Esophagus muscularis mucosa (tissue), 4 donors: ENCODE measurements around the gene MGAT4B. TPM values are rescaled to one million over a fixed set of nuclear protein-coding genes. Genes with fewer than 3 reads are reported as not detected.

Source experiments
- DNase-seq: peaks from one replicate; pipeline ENCODE4 v3.0.0-alpha.2; 2017; ENCODE audit errors: extremely low spot score
- H3K27ac ChIP-seq, 4 donors: fragments of 200-600 bp; sonication (generic); replicated peaks in 1 of 4; 1 replicate in 3 of 4; 2 replicates in 1 of 4; pipeline ENCODE4 v1.5.1; 2016 to 2019; ENCODE audit warnings: mild to moderate bottlenecking in 1 of 4
- H3K27me3 ChIP-seq, 4 donors: fragments of 200-600 bp; sonication (generic); one replicate each; pipeline versions ENCODE4 v1.5.1 to v1.6.0; 2016 to 2019
- H3K36me3 ChIP-seq, 4 donors: fragments of 200-600 bp; sonication (generic); one replicate each; pipeline ENCODE4 v1.5.1; 2016 to 2019
- H3K4me1 ChIP-seq, 4 donors: fragments of 200-600 bp; sonication (generic); one replicate each; pipeline ENCODE4 v1.5.1; 2016 to 2019
- H3K4me3 ChIP-seq, 4 donors: fragments of 200-600 bp; sonication (generic); 1 replicate in 2 of 4; 2 replicates in 2 of 4; pipeline ENCODE4 v1.5.1; 2016 to 2019; ENCODE audit warnings: mild to moderate bottlenecking in 4 of 4, moderate library complexity in 1 of 4
- H3K9me3 ChIP-seq, 4 donors: fragments of 200-600 bp; sonication (generic); 1 replicate in 3 of 4; 2 replicates in 1 of 4; pipeline ENCODE4 v1.5.1; 2016 to 2019
- EP300 ChIP-seq: sonication (generic); formaldehyde crosslinking; IDR thresholded peaks from one replicate; pipeline ENCODE4 v1.6.1; 2017; ENCODE audit warnings: antibody characterized with exemption
- POLR2A ChIP-seq: fragments of 450-650 bp; IDR thresholded peaks from one replicate; pipeline ENCODE4 v1.6.1; 2017; ENCODE audit warnings: antibody characterized with exemption, moderate library complexity, mild to moderate bottlenecking, low read depth
- POLR2AphosphoS5 ChIP-seq, 2 donors: sonication (generic); formaldehyde crosslinking; IDR thresholded peaks; one replicate each; pipeline ENCODE4 v1.6.1; 2017; ENCODE audit warnings: antibody characterized with exemption in 2 of 2
- WGBS: methylation state at CpG from one replicate; pipeline ENCODE4 v1.1.5; 2018; 5-methylcytosine and 5-hydroxymethylcytosine counted together
- intact Hi-C: fragments of 100-400 bp; cut with DNase I; formaldehyde crosslinking; loops from one replicate; pipeline ENCODE4 v1.15.1; 2023
- total RNA-seq, 4 donors: library from RNA; depleted of rRNA; stranded (reverse); fragments of >200 nt; gene quantifications; one replicate each; pipeline versions ENCODE4 v1.1.0 to v1.2.1, GENCODE V29; 2016
- TF ChIP-seq, protein P1 (sequence below), 3 experiments: fragments of 200-600 bp in 2 of 3; fragments of 450-650 bp in 1 of 3; sonication (generic) in 2 of 3; IDR thresholded peaks; one replicate each; pipeline ENCODE4 v1.5.1; 2017 to 2019; ENCODE audit warnings: antibody characterized with exemption in 3 of 3, mild to moderate bottlenecking in 2 of 3, moderate library complexity in 1 of 3

The MGAT4B gene
- total RNA-seq, 4 donors from 2014 or later, result 47.1 to 70.6 (median 59.2) TPM

DNA sequence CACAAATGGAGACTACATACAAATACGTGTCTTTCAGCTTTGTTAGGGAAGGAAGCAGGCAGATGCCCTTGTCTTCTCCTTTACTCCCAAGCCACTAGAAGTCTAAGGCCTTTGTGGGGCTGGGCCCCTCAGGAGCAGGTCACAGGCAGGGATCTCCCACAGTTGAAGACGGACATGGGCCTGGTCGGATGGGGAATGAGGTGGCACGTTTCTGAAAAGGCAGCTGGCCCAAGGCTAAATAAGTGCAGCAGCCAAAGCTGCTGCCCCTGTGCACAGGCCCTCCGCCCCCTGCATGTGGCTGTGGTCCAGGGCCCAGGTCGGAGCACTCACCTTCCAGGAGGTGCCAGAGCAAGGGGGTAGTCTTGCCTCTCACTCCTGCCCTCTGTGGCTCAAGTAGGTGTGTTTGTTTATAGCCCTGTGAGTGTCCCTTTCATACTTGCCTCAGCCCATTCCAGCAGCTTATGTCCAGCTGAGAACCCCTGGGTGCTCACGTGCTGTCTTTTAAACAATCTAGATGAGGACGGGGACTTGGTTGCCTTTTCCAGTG, 15.9 kb upstream of the MGAT4B start:
- peaks cover 67 to 89% (median 88%) of the 10 kb centered on the region in 4 donors for H3K4me1 ChIP-seq
- intact Hi-C loops, result loop anchor here (5.0 kb wide), 1 partner anchor 35 kb away; the partner anchor contains the start of gene MRNIP
- no peaks in the 10 kb centered on the region for H3K9me3 ChIP-seq
- H3K27me3 ChIP-seq, result no peaks in the 10 kb centered on the region
- TF ChIP-seq EP300, result no peak
- TF ChIP-seq POLR2AphosphoS5 (IDR thresholded peaks at IDR 0.05), result no peak
- no peak for TF ChIP-seq POLR2A
- TF ChIP-seq, protein P1, sequence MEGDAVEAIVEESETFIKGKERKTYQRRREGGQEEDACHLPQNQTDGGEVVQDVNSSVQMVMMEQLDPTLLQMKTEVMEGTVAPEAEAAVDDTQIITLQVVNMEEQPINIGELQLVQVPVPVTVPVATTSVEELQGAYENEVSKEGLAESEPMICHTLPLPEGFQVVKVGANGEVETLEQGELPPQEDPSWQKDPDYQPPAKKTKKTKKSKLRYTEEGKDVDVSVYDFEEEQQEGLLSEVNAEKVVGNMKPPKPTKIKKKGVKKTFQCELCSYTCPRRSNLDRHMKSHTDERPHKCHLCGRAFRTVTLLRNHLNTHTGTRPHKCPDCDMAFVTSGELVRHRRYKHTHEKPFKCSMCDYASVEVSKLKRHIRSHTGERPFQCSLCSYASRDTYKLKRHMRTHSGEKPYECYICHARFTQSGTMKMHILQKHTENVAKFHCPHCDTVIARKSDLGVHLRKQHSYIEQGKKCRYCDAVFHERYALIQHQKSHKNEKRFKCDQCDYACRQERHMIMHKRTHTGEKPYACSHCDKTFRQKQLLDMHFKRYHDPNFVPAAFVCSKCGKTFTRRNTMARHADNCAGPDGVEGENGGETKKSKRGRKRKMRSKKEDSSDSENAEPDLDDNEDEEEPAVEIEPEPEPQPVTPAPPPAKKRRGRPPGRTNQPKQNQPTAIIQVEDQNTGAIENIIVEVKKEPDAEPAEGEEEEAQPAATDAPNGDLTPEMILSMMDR (IDR thresholded peaks at IDR 0.05), result no peak
- H3K4me3 ChIP-seq, result peak overlapping the region; percentile 93 to 100 (median 96)
- DNase-seq, result no peak
- peak overlapping the region; percentile 99 to 100 (median 100) for H3K27ac ChIP-seq
- H3K36me3 ChIP-seq, result peaks cover 42 to 57% (median 51%) of the 10 kb centered on the region in 4 donors
- 60% methylated on average over 6 of the region's 8 CpGs for WGBS

DNA sequence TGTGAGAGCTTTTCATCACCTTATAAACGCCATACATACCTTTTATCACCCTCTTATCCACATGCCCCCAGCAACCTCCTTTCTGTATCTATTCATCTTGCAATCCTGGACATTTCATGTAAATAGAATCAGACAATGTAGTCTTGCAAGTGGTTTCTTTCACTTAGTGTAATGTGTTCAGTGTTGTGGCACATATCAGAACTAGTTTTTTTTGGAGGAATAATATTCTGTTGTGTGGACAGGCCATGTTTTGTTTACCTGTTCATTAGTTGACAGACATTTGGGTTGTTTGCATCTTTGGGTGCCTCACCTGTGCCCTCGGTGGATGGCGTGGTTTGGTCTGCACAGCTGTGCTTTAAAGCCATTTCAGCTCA, 15.4 kb upstream of the MGAT4B start:
- TF ChIP-seq EP300 (no peak), POLR2AphosphoS5 (IDR thresholded peaks at IDR 0.05) (no peak), POLR2A (no peak)
- TF ChIP-seq, protein P1 (IDR thresholded peaks at IDR 0.05), result no peak
- no peak for DNase-seq
- 58% methylated on average over 3 of the region's 3 CpGs for WGBS
- Histone ChIP-seq H3K27me3 (no peaks in the 10 kb centered on the region), H3K36me3 (peaks cover 37 to 53% (median 48%) of the 10 kb centered on the region in 4 donors), H3K9me3 (no peaks in the 10 kb centered on the region), H3K27ac (peak overlapping the region; percentile 99 to 100 (median 100)), H3K4me1 (peaks cover 67 to 89% (median 88%) of the 10 kb centered on the region in 4 donors), H3K4me3 (peak overlapping the region; percentile 93 to 100 (median 96))
- intact Hi-C loops, result loop anchor here (5.0 kb wide), 1 partner anchor 35 kb away; the partner anchor contains the start of gene MRNIP

DNA sequence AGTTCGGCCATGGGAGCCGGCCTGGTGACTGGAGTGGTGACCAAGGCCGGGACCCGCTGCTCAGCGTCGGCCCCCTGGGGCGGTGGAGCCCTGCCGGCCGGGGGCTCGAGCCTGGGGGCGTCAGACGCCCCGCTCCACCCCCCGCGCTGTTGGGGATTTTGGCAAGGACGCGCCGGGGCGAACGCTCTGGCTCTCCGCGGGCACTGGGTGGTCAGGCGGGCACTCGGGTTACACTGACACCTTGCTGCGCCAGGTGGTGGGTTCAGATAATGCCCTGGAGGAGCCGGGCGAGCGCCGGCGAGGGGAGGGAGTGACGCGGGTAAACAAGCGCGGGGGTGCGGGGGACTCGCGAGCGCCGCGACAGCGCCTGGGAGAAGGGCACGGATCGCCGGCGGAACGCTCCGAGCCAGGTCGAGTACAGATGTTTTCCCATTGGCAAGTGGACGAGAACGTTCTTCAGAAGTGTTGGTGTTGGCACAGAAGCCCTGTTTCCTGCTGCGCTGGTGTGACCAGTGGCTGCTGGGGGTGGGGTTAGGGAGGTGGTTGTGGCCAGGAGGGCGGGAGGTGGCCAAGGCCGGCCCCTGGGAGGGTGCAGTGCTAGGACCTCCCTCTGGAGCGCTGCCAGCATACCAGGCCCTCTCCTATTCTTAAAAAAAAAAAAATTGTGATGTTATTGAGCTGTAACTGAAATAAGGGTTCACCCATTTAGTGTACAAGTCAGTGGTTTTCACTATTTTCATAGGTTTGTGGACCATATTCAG, 14.8 kb upstream of the MGAT4B start:
- Histone ChIP-seq H3K27me3 (no peaks in the 10 kb centered on the region), H3K27ac (peak overlapping the region; percentile 99 to 100 (median 100)), H3K36me3 (peaks cover 32 to 47% (median 42%) of the 10 kb centered on the region in 4 donors), H3K4me1 (peaks cover 67 to 89% (median 88%) of the 10 kb centered on the region in 4 donors), H3K4me3 (peak overlapping the region; percentile 93 to 100 (median 96)), H3K9me3 (no peaks in the 10 kb centered on the region)
- intact Hi-C loops, result loop anchor here (5.0 kb wide), 1 partner anchor 36 kb away; the partner anchor contains the start of gene MRNIP
- TF ChIP-seq POLR2A (peak; percentile 42), EP300 (no peak), POLR2AphosphoS5 (IDR thresholded peaks at IDR 0.05) (peak; percentile 97 to 98)
- TF ChIP-seq, protein P1 (IDR thresholded peaks at IDR 0.05), result no peak
- WGBS, result 0% methylated on average over 4 of the region's 54 CpGs
- DNase-seq, result peak; percentile 98

DNA sequence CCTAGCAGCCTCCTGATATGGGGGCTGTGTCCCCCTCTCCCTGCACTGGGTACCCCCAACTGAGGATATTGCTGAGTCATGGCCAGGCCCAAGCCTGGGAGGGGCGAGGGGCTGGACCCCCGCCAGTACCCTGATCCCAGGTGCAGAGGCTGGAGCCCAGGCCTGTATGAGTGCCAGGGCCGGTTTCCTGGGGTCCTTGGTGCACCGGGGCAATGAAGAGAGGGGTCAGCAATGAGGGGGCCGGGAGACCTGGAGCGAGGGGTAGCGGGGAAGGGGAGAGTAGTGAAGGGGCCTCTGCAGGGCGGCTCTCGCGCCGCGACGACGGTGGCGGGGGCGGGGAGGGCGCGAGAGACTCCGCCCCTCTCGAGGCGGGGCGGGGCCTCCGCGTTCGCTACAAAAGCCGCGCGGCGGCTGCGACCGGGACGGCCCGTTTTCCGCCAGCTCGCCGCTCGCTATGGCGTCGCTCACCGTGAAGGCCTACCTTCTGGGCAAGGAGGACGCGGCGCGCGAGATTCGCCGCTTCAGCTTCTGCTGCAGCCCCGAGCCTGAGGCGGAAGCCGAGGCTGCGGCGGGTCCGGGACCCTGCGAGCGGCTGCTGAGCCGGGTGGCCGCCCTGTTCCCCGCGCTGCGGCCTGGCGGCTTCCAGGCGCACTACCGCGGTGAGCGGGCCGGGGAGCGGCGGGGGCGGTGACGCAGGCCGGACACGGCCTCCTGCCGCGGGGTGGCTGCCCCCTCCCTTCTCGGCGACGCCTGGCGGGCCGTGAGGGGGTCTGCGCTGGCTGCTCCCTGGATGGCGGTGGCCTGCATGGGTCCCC, 14.0 kb upstream of the MGAT4B start, which contains the start of gene SQSTM1:
SQSTM1 (plus strand) TSS at position 423 of the 815 bp plus-strand sequence; CDS start at position 455, 32 bp downstream.
- Histone ChIP-seq H3K4me1 (peaks cover 62 to 84% (median 83%) of the 10 kb centered on the region in 4 donors), H3K27ac (peak within 1 kb of the TSS; percentile 99 to 100 (median 100)), H3K4me3 (peak within 1 kb of the TSS; percentile 93 to 100 (median 96)), H3K36me3 (peaks cover 24 to 39% (median 34%) of the 10 kb centered on the region in 4 donors), H3K27me3 (no peaks in the 10 kb centered on the region), H3K9me3 (no peaks in the 10 kb centered on the region)
- intact Hi-C loops, result loop anchor here (5.0 kb wide), 1 partner anchor 37 kb away; the partner anchor contains the start of gene MRNIP
- WGBS, result 0% methylated on average over 16 of the region's 81 CpGs
- peak; percentile 93 for DNase-seq
- TF ChIP-seq EP300 (no peak), POLR2A (peak; percentile 93), POLR2AphosphoS5 (IDR thresholded peaks at IDR 0.05) (peak; percentile 96 to 100)
- TF ChIP-seq, protein P1 (IDR thresholded peaks at IDR 0.05), result no peak
